Renal pelvis (tissue), 4 donors: Measurements from ENCODE around the gene LAMC3. TPM values are rescaled to one million over a fixed set of nuclear protein-coding genes. Genes with fewer than 3 reads are reported as not detected.
"Not testable (repeated sequence)": the region's sequence is repeated elsewhere in the genome, so short reads cannot be mapped to it uniquely, and the experiment has no call there.

Experiments used
- DNase-seq: peaks from one replicate; pipeline ENCODE4 v3.0.0-alpha.2; 2013
- polyA plus RNA-seq, 3 donors: library from polyadenylated mRNA; unstranded; fragments of 120-200 nt; gene quantifications; one replicate each; pipeline ENCODE4 v1.2.1, GENCODE V29; 2013; ENCODE audit not compliant: insufficient read length in 3 of 3

LAMC3 gene
- polyA plus RNA-seq, 3 donors = 30.8 to 41.4 (median 35.6) TPM

DNA sequence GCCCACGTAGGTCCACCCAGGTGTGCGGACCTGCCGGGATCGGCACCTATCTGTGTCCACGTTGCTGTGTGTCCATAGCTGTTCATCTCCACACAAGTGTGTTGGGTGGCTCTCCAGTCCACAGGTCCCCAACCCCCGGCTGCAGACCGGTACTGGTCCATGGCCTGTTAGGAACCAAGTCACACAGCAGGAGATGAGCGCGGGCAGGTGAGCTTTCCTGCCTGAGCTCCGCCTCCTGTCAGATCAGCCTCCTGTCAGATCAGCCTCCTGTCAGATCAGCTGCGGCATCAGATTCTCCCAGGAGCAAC, 18.9 kb downstream of the LAMC3 start:
- DNase-seq = no peak

DNA sequence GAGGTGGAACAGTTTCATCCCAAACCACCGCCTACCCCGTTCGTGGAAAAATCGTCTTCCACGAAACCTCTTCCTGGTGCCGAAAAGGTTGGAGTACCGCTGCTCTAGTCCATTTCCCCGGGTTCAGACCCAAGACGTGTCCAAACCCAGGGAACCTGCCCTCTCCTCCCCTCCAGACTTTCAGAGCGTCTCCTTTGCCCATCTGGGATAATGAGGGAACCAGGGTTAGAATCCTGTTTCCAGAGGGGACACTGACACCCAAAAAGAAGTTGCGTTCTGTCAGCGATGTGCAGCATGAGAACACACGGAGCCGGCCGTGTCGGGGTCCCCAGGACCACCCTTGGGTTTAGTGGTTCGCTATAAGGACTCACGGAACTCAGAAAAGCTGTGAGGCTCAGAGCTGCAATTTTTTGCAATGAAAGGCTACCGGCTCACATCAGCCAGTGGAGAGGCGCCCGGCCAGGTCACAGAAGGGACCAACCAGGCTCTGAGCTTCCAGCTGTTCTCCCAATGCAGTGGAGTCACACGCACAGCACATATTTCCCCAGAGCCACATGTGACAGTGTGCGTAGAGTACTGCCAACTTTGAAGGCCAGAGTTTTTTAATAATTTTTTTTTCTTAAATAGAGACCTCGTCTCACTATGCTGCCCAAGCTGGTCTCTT, 19.4 kb downstream of the LAMC3 start:
- no peak for DNase-seq

DNA sequence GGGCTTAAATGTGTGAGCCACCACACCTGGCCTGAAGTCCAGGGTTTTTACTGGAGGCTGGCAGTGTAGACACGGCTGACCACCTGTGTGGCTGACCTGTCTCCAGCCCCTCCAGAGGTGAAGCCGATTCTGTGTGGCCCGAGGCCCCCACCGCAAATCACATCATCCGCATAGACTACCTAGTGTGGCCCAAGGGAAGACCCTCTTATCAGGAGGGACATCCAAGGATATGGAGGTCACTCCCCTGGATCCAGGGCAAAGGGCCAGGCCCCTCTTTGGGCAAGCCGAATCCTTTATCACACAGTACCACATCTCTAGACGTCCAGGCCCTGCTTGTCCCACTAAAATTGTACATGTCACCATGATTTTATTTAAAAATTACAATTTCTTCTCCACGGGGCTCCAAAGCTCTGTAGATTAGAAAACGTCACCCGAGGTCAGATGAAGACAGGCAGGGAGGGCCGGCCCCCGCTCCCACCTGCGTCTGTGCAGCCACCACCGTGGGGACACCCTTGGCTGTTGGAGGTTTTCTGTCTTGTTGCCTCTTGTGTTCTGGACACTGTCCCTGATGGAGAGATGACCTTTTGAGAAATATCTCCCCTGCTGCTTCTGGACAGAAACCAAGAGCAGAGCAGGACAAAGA, 20.1 kb downstream of the LAMC3 start:
- DNase-seq = no peak

DNA sequence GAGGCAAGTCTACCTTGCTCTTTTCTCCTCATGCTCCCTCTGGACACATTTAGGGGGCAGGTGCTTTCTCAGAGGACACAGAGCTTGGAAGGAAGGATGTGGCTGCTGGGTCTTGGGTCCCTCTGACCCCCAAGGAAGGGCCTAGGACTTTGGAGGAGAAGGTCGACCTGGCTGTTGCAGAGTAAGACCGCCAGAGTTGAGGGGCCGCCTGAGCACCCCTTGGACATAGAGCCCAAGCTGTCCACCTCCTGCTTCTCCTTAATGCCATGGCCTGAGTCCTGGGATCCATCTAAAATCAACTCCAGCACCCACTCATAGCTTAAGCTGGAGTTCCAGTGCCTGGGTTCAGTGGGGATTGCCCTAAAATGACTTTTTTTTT, 20.6 kb downstream of the LAMC3 start:
- DNase-seq = no peak

DNA sequence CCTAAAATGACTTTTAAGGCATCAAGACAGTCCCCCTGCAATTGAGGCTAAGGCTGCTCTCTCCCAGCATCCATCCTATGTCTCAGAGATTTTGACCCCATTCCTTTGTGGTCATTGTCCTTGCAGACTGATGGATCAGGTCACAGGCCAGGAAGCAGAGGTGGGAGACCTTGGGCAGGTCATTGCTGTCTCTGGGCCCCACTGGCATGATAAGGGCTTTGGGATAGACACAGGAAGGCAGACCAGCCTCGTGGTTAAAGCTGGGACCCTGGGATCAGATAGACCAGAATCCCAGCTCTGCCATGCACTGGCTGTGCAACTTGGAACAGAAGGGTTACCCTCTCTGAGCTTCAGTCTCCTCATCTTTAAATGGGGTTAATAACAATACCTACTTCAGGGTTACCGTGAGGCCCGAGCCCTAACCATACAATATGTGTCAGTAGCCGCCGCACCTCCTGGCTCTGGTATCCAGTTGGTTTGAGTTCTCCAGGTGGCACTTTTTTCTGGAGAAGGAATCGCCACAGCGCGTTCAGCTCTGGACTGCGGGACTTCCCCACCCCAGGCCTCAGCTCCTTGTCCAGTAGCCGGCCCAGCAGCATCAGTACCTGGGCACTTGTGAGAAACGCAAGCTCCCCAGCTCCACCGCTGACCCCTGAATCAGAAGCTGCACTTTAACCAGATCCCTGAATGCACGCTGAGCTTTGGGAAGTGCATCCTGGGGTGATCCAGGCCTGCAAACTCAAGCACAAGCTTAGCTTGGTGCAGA, 21.4 kb downstream of the LAMC3 start:
- DNase-seq = no peak

DNA sequence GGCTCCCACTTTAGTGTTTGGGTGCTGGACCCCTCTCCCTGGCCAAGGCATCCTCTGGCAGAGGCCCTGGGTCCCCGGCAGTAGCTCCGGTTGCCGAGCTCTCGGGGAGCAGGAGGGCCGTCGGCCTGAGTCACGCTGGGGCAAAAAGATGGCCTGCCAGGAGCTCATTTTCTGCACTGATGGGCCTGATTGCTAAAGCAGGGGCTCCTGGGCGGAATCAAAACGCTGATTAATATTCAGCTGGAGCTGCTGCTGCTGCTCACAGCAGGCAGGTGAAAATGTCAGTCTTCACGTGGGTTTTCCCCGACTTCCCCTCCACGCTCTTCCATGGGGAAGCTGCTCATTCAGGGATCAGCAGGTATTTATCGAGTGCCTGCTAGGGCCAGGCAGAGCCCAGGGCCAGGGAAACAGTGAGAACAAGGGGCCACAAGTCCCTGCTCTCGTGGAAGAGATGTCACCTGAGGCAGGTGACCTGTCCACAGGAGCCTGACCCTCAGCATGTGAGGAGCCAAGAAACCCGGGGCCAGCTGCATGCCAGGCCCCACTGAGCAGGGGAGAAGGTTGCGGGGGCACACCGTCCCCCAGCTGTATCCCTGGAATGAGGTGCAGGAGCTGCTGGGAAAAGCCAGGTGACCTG, 22.1 kb downstream of the LAMC3 start:
- no peak for DNase-seq

DNA sequence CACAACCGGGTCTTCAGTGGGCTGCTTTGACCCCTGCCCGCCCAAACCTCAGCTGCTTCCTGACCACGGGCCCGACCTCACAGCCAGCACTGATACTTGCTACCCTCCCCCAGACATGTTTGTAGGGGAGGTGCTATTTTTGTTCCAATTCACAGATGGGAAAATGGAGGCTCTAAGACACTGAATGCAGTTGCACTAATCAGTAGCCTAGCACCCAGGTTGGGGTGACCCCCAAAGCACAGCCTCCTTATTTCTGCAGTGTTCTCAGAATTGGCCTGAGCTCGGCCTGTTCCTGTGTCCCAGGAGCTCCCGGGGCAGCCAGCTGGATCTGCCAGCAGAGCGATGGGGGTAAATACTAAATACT, 22.6 kb downstream of the LAMC3 start:
- DNase-seq = no peak

DNA sequence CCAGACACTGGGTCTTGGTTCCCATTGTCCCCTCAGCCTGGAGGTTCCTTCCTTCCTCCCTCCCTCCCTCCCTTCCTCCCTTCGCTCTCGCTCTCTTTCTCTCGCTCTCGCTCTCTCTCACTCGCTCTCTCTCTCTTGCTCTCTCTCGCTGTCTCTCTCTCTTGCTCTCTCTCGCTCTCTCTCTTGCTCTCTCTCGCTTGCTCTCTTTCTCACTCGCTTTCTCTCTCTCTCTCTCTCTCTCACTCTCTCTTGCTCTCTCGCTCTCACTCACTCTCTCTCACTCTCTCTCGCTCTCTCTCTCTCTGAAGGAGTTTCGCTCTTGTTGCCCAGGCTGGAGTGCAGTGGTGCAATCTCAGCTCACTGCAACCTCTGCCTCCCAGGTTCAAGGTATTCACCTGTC, 23.4 kb downstream of the LAMC3 start:
- DNase-seq = no peak

DNA sequence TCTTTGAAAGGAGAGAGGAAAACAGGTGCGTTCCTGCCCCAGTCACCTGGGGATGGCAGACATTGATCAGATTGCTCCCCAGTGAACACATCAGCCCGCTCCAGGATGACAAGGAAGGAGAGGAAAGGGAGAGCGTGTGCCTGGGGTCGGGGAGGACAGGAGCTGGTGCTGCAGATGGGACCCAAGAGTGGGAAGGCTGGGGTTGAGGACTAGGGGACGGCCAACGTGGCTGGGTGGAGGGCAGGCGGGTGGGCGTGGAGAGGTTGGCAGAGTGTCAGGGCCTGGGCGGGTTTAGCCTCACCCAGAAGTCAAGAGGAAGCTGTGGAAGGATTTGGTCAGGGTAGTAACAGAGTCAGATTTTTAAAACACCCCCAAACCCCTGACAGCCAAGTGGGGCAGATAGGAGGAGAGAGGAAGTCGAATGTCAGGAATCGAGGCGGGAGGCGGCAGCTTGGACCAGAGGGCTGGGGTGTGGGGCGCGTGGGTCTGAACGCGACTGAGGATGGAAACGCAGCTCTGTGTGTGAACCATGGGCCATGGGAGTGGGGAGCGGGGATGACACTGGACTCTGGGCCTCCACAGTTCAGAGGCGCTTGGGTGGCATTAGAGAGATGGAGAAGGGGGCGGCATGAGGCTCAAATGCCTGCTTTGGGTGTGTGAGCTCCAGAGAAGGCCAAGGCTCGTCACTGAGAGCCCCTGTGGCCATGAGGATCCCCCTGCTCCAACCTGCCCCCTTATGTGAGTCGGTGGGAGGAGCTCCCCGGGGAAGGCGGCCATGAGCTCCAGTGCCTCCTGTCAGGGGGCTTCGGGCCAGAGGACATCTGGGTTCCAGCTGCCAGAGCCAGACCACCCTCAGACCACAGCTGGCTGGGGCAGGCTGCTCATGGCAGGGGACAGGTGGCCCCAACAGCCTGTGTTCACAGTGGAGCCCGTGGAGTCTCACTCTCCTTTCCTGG, 24.6 kb downstream of the LAMC3 start:
- DNase-seq = no peak

DNA sequence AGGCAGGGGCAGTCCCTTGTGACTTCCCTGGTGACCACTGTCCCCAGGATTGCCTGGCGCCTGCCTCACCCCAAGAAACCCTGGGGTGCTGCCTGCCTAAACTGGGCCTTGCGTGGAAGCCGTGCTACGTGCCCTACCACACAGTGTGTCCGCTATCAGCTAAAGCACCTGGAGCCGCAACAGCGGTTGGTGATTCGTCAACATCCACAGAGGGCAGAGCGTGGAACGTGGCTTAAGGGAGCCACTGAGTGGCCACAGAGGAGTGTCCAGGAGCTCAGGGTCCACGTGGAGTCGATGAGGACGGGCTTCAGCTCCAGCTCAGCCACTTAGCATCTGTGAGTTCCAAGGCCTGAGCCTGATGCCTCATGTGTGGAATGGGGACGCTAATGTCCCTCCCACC, 25.3 kb downstream of the LAMC3 start:
- no peak for DNase-seq

DNA sequence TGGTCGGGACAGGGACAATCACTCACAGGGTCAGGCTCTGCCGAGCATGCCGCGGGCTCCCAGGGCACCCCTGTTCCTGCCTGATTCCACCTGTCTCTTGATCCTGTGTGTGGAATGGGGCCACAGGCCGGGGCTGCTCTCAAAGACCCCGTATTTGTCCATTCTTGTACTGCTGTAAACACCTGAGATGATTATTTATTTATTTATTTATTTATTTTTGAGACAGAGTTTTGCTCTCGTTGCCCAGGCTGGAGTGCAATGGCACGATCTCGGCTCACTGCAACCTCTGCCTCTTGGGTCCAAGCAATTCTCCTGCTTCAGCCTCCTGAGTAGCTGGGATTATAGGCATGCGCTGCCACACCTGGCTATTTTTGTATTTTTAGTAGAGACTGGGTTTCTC, 25.8 kb downstream of the LAMC3 start:
- DNase-seq = not testable (repeated sequence)

DNA sequence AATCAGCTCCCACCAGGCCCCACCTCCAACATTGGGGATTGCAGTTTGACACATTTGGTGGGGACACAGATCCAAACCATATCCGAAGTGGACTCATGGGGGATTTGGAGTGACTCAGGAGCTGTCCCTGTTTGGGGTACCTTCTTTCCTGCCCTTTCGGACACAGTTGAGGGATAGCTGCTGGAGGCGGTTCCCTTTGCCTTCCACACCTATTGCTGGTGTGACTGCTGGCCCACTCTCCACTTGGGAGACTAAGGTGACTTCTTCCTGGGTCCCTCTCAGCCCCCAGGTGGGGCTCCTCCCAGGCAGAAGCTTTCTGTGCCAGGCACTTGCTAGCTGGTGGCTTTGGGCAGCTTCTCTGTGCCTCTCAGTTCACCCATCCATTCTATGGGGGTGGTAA, 26.6 kb downstream of the LAMC3 start:
- no peak for DNase-seq

DNA sequence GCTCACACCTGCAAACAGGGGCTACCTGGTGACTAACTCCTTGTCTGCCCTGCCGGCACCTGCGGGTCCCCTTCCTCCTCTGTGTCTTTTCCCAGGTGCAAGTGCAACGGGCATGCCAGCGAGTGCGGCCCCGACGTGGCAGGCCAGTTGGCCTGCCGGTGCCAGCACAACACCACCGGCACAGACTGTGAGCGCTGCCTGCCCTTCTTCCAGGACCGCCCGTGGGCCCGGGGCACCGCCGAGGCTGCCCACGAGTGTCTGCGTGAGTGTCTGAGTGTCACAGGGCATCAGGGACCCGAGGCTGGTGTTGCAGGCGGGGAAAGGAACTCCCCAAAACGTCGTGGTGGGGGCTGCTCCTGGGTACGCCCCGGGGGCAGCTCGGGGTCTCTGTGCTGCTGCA, 27.1 kb downstream of the LAMC3 start:
- DNase-seq = no peak

DNA sequence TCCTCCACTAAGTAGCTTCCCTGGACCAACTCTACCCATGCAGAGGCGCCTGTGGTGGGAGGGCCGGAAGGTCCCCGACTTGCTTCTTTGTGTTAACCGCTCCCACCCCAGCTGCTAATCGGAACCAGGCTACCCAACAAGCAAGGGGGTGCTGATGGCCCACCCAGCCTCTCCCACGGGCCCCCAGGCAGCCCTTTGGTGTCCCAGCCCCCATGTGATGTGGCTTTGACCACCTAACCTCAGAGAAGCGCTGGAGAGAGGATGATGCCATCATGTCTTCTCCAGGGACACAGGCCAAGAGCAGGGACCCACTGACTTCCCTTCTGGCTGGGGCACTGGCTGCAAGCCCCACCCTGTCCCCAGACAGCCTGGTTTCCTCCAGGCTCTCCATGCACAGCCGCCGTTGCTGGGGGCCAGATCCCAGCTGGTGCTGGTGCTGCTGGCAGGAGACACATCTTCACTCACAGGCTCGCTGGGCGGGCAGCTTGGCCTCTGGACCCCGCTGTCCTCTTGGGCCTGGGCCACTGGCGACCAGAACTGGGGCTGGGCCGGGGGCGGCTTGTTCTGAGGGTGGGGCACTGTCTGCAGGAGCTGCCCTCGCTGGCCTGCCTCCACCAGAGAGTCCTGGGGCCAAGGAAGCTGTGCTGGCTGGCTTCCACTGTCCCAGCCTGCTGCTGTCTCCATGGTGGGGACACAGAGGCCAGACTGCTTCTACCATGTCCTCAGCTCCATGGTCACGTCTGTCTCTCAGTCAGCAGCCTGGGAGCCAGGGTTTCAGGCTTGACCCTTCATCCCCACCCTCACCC, 27.8 kb downstream of the LAMC3 start:
- no peak for DNase-seq

DNA sequence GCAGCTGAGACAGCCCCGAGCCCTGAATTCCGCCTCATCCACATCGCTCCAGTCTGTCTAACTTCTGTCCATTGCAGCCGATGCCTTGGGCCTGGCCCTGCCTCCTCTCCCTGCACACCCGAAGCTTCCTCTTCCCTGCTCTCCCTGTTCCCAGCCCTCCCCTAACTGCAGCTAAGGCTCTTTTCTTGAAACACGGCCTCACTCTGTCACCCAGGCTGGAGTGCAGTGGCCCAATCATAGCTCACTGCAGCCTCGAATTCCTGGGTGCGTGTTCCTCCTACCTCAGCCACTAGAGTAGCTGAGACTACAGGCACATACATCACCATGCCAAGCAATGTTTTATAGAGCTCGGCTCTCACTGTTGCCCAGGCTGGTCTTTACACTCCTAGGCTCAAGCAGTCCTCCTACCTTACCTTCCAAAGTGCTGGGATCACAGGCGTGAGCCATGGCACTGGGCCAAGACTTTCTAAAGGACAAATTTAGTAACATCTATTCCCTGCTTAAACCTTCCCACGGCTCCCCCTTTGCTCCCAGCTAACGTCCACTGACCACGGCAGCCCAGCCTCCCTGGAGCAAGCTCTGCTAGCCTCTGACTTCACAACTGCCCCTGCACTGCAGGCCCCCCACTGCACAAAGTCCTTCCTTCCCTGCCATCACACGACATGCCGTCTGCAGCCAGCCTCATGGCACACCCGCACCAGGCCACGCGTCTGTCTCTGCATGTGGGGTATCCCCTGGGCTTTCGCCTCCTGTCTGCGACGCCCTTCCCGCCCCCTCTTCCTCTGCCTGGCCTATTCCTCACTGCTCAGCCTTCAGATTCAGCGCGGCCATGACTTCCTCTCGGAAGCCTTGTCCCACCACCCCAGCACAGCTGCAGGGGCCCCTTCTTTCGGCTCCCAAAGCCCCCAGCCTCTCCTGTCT, 28.6 kb downstream of the LAMC3 start:
- DNase-seq = no peak

DNA sequence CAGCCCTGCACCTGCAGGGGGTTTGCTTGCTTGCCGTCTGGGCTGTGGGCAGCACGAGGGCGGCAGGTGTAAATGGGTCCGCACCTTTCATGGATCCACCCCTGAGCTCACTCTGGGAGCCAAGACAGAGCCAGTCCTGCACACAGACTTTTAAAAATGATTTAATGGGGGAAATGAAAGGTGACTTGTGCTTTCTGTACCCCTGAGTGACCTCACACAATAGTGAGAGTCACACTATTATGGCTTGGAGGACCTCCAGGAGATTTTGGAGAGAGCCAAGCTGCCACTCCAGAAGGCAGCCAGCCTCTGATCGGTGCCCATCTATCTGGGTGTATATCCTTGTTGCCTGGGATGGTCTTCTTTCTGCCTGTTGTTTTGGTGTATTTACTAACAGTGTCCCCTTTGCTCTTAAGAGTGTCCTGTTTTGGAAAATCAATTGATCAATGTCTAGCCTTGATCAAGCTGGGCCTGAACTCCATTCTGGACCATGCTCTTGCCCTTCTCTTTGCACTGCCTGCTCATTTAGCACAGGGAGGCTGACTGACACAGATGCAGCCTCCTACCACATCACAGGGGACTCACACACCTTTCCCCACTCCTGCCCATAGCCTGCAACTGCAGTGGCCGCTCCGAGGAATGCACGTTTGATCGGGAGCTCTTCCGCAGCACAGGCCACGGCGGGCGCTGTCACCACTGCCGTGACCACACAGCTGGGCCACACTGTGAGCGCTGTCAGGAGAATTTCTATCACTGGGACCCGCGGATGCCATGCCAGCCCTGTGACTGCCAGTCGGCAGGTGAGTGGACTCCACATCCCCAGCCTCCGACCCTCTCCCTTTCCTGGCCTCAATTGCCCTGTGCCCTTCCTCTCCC, 29.5 kb downstream of the LAMC3 start:
- no peak for DNase-seq

DNA sequence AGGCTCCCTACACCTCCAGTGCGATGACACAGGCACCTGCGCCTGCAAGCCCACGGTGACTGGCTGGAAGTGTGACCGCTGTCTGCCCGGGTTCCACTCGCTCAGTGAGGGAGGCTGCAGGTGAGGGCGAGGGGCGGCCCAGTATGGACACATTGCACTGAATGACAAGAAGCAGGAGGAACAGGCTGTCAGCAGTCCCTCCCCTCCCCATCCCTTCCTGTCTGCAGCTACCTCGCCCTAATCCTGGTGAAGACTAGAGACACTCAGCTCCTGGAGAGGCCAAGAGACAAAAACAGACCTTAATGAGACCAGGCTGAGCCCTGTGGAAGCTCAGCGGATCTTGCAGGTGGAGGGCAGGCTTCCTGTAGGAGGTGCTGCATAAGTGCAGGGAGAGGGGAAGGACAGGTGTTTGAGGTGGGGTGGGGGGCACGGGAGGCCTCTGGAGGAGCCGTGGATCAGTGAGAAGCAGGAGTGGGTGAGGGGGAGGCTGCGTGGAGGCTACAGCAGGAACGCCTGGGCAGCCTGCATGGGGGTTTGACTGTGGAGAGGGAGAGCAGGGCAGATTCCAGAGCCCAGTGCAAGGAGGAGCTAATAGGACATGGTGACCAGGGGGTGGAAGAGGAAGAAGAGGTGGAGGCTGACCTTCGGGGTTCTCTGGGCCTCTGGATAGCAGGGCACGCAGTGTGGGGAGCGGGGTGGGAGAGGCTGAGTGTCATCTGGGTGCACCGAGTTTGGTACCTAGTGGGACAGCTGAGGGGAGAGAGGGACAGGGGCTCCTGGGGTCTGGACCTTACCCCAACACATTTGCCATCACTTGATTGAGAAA, 30.4 kb downstream of the LAMC3 start:
- DNase-seq = no peak

DNA sequence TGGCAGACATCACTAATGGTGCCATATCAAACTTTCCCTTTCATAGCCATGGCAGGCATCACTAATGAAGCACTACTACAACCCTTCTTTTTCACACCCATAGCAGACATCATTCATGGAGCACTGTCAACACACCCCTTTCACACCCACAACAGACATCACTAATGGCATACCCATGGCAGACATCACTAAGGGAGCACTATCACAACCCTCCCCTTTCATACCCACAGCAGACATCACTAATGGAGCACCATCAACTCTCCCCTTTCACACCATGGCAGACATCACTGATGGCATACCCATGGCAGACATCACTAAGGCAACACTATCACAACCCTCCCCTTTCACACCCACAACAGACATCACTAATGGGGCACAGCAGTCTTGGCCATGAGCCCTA, 33.7 kb downstream of the LAMC3 start:
- DNase-seq = no peak
